ENCODE measurements around the gene CPNE6. TPM values are rescaled to one million over a fixed set of nuclear protein-coding genes. Genes with fewer than 3 reads are reported as not detected.

The CPNE6 gene
- total RNA-seq, 1 experiment from 2014 or later = not detected

DNA sequence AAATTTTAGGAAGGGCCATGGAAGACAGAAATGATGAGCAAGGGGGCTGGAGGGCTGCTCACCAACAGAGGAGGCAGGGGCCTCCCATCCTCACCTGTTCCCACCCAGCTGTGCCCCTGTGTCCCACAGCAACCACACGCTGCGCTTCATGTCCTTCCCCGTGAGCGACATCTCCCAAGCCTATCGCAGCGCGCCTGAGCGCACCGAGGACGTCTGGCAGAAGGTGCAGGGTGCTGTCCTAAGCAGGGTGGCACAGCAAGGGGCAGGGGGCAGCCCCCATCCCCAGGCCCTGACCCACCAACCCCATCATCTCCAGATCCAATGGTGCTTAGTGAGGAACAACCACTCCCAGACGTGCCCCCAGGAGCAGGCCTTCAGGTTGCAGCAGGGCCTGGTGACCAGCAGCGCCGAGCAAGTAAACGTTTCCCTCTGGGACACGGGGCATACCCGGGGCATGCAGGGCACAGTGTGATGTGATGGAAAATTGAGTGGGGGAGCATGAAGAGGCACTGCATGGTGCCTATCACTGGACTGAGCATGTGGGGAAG is 11.4 kb upstream of the CPNE6 start:
- H3K27me3 ChIP-seq (ENCODE audit: low read length) = 0 out of 2 replicates have a peak, but pooled peaks cover 2% of the 10 kb centered on the region
- CTCF ChIA-PET = interaction anchor here (1.4 kb wide), 1 partner anchor 49 kb away, joined by 6 read pairs; no protein-coding TSS in a partner anchor
- H3K9me3 ChIP-seq (ENCODE audit: low read length) = no peaks in the 10 kb centered on the region
- H3K36me3 ChIP-seq (ENCODE audit: low read depth, low read length) = no peaks in the 10 kb centered on the region
- no peak overlapping the region for H3K4me3 ChIP-seq (ENCODE audit: low read length)
- BruUV-seq (replicated peaks) = no TSS peak
- H3F3A ChIP-seq (ENCODE audit: low read length, unreplicated experiment) = no peaks in the 10 kb centered on the region
- TF ChIP-seq EZH2 (IDR thresholded peaks at IDR 0.05; ENCODE audit: low read length, unreplicated experiment) (no peak), EZH2phosphoT487 (IDR thresholded peaks at IDR 0.05; ENCODE audit: borderline replicate concordance, low read length) (no peak), CTCF (conservative IDR thresholded peaks at IDR 0.05; ENCODE audit: low read depth, low read length) (no peak)
- no peak for DNase-seq
- no peaks in the 10 kb centered on the region for H4K20me1 ChIP-seq (ENCODE audit: low read length)
- H3K4me1 ChIP-seq (ENCODE audit: insufficient read depth, low read length) = no peaks in the 10 kb centered on the region
- ATAC-seq = no peak
- no peak overlapping the region for H3K27ac ChIP-seq (ENCODE audit: low read length)
- H3K9me2 ChIP-seq (replicated peaks; ENCODE audit: low read length) = no peaks in the 10 kb centered on the region
- intact Hi-C loops (cut with micrococcal nuclease) = loop anchor here (2.0 to 5.0 kb wide), 2 partner anchors 48 to 101 kb away; partner anchors contain the start of gene IRF9
- H3K79me2 ChIP-seq (ENCODE audit: low read length) = no peaks in the 10 kb centered on the region
- POLR2A ChIA-PET (ENCODE audit: unreplicated experiment) = no interaction called here
- no peak overlapping the region for H2AFZ ChIP-seq (ENCODE audit: low read length)
- H3K9ac ChIP-seq (ENCODE audit: low read length) = no peak overlapping the region
- no peak overlapping the region for H3K4me2 ChIP-seq (ENCODE audit: low read length)

DNA sequence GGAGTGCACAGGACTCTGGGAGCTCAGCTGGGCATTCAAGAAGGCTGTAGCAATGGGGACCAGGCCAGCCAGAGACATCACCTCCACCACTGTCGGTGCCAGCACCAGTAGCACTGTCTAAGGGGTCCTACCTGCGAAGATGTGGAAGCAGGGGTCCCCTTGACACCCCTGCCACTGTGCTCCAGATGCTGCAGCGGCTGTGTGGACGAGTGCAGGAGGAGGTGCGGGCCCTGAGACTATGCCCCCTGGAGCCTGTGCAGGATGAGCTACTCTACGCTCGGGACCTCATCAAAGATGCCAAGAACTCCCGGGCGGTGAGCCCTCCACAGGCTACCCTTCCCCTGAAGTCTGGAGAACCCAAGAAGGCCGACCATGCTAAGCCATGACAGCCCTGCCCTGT is 10.9 kb upstream of the CPNE6 start:
- Histone ChIP-seq H3K4me1 (ENCODE audit: insufficient read depth, low read length) (no peaks in the 10 kb centered on the region), H4K20me1 (ENCODE audit: low read length) (no peaks in the 10 kb centered on the region), H3K4me3 (ENCODE audit: low read length) (no peak overlapping the region), H3K4me2 (ENCODE audit: low read length) (no peak overlapping the region), H3K27me3 (ENCODE audit: low read length) (no peaks in the 10 kb centered on the region), H3K79me2 (ENCODE audit: low read length) (no peaks in the 10 kb centered on the region), H3K9me2 (replicated peaks; ENCODE audit: low read length) (no peaks in the 10 kb centered on the region), H2AFZ (ENCODE audit: low read length) (no peak overlapping the region), H3K27ac (ENCODE audit: low read length) (no peak overlapping the region), H3K36me3 (ENCODE audit: low read depth, low read length) (no peaks in the 10 kb centered on the region), H3K9me3 (ENCODE audit: low read length) (no peaks in the 10 kb centered on the region), H3F3A (ENCODE audit: low read length, unreplicated experiment) (no peaks in the 10 kb centered on the region), H3K9ac (ENCODE audit: low read length) (no peak overlapping the region)
- intact Hi-C loops (cut with micrococcal nuclease) = no loop called here
- no peak for DNase-seq
- POLR2A ChIA-PET (ENCODE audit: unreplicated experiment) = no interaction called here
- no peak for TF ChIP-seq EZH2 (IDR thresholded peaks at IDR 0.05; ENCODE audit: low read length, unreplicated experiment)
- TF ChIP-seq EZH2phosphoT487 (IDR thresholded peaks at IDR 0.05; ENCODE audit: borderline replicate concordance, low read length) = no peak
- TF ChIP-seq CTCF (conservative IDR thresholded peaks at IDR 0.05; ENCODE audit: low read depth, low read length) = no peak
- BruUV-seq (replicated peaks) = no TSS peak
- CTCF ChIA-PET = interaction anchor here (1.4 kb wide), 1 partner anchor 48 kb away, joined by 6 read pairs; no protein-coding TSS in a partner anchor
- no peak for ATAC-seq

Measured in PC-3 (cell line).